GM18873 (cell line): ENCODE results near the gene PSTPIP1.
A peak's percentile ranks its signal among the peaks of the same experiment; 100 is the strongest.

Experiments
- ATAC-seq: cut with Tn5 transposase; IDR thresholded peaks from one replicate; pipeline ENCODE4 v1.9.1; 2021; ENCODE audit warnings: mild to moderate bottlenecking, moderate library complexity, moderate number of reproducible peaks; ENCODE audit not compliant: unreplicated experiment, low FRiP score

Gene PSTPIP1

GRCh38 chr15:76978522-76979330, 16.2 kb upstream of the PSTPIP1 start:
- no peak for ATAC-seq

- ATAC-seq, result no peak
These were observed 15.5 kb upstream of the PSTPIP1 start for GRCh38 chr15:76979331-76979925.

- ATAC-seq, result no peak
These were observed 14.9 kb upstream of the PSTPIP1 start for GRCh38 chr15:76979996-76980520.

GRCh38 chr15:76982356-76982755, 12.6 kb upstream of the PSTPIP1 start:
- ATAC-seq, result no peak

GRCh38 chr15:76982756-76983155, 12.2 kb upstream of the PSTPIP1 start:
- no peak for ATAC-seq

- no peak for ATAC-seq
These were observed 11.1 kb upstream of the PSTPIP1 start for GRCh38 chr15:76983590-76984375.

- ATAC-seq, result no peak
These were observed 8.2 kb upstream of the PSTPIP1 start for GRCh38 chr15:76986743-76987142.

- no peak for ATAC-seq
These were observed 7.7 kb upstream of the PSTPIP1 start for GRCh38 chr15:76987276-76987675.

GRCh38 chr15:76987896-76988860, 6.7 kb upstream of the PSTPIP1 start:
- peak; percentile 77 for ATAC-seq

- no peak for ATAC-seq
These were observed 5.8 kb upstream of the PSTPIP1 start for GRCh38 chr15:76988867-76989780.

GRCh38 chr15:76991048-76991447, 3.9 kb upstream of the PSTPIP1 start:
- ATAC-seq, result no peak

GRCh38 chr15:76991741-76992645, 2.9 kb upstream of the PSTPIP1 start:
- ATAC-seq, result no peak

GRCh38 chr15:76993114-76993725, 1.7 kb upstream of the PSTPIP1 start:
- ATAC-seq, result no peak

- no peak for ATAC-seq
These were observed 925 bp upstream of the PSTPIP1 start for GRCh38 chr15:76994001-76994400.

GRCh38 chr15:76994496-76994895, 430 bp upstream of the PSTPIP1 start:
- ATAC-seq, result no peak

GRCh38 chr15:76996076-76996525, 1.2 kb downstream of the PSTPIP1 start:
- no peak for ATAC-seq
